AG04449 (cell line): ENCODE data around the gene KLK7.

Experiments used
- CTCF ChIA-PET: fragments of 350-600 bp; formaldehyde crosslinking; extraction: SDS; loops from one replicate; lab custom pipeline; 2021; ENCODE audit warnings: antibody characterized with exemption; lab: Yijun Ruan, JAX
- POLR2A ChIA-PET: fragments of 400-600, 350-600 bp; formaldehyde crosslinking; extraction: SDS; loops from one replicate; lab custom pipeline; 2020; ENCODE audit warnings: antibody characterized with exemption, inconsistent platforms; lab: Yijun Ruan, JAX
- DNase-seq: peaks from one replicate; pipeline ENCODE4 v3.0.0-alpha.2; 2010; ENCODE audit warnings: low read depth, low spot score
- H3K4me3 ChIP-seq: 2 replicates; pipeline ENCODE4 v1.5.1; 2011; ENCODE audit warnings: low read depth, mild to moderate bottlenecking, control low read depth, low read length
- TF ChIP-seq, protein P1 (sequence below): IDR thresholded peaks from one replicate; pipeline ENCODE4 v1.5.1; 2011; ENCODE audit warnings: mild to moderate bottlenecking, moderate library complexity, low read length, control low read depth, inconsistent platforms; ENCODE audit not compliant: insufficient read depth; ENCODE audit errors: missing control alignments

The KLK7 gene

DNA sequence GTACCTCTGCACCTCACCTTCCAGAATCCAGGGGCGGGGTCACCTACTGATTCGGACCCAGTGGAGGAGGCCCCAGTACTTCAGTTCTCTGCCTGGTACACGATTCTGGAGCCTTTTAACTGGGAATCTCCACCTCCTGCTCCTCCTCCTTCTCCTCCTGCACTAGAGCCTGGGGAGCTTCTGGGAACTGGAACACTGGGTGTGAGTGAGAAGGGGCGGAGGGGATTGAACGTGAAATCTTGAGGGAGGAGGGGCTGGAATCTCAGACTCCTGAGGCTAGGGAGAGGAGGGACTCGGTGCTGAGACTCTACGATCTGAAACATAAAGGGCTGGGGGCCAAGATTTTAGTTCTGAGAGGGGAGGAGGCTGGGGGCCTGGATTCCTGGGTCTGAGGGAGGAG is 17.8 kb upstream of the KLK7 start, which contains the start of gene KLK8:
TSS of gene KLK8 (minus strand) at position 90 of the 400 bp plus-strand sequence. CDS start 437 bp downstream, outside the sequence.
- H3K4me3 ChIP-seq = no peak within 1 kb of the TSS
- POLR2A ChIA-PET = no interaction called here
- TF ChIP-seq, protein P1, sequence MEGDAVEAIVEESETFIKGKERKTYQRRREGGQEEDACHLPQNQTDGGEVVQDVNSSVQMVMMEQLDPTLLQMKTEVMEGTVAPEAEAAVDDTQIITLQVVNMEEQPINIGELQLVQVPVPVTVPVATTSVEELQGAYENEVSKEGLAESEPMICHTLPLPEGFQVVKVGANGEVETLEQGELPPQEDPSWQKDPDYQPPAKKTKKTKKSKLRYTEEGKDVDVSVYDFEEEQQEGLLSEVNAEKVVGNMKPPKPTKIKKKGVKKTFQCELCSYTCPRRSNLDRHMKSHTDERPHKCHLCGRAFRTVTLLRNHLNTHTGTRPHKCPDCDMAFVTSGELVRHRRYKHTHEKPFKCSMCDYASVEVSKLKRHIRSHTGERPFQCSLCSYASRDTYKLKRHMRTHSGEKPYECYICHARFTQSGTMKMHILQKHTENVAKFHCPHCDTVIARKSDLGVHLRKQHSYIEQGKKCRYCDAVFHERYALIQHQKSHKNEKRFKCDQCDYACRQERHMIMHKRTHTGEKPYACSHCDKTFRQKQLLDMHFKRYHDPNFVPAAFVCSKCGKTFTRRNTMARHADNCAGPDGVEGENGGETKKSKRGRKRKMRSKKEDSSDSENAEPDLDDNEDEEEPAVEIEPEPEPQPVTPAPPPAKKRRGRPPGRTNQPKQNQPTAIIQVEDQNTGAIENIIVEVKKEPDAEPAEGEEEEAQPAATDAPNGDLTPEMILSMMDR = no peak
- CTCF ChIA-PET = no interaction called here
- DNase-seq = no peak

DNA sequence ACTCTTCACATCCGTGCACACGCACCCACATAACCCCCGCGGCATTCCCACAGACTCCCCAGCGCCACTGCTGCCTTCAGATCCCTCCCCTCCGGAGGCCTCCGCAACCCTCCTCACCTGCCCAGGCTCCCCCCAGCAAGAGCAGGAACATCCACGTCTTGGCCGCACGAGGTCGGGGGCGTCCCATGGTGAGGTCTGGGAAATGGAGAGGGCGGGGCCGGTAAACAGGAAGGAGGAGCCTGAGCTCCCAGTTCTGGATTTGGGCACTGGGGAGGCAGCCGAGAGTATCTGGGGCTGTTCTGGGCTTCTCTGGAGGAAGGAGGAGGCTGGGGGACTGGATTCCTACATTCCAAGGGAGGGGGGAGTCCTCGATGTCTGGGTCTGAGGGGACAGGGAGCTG is 17.3 kb upstream of the KLK7 start:
- ChIA-PET CTCF (no interaction called here), POLR2A (no interaction called here)
- H3K4me3 ChIP-seq = no peak overlapping the region
- DNase-seq = no peak
- TF ChIP-seq, protein P1 = no peak

DNA sequence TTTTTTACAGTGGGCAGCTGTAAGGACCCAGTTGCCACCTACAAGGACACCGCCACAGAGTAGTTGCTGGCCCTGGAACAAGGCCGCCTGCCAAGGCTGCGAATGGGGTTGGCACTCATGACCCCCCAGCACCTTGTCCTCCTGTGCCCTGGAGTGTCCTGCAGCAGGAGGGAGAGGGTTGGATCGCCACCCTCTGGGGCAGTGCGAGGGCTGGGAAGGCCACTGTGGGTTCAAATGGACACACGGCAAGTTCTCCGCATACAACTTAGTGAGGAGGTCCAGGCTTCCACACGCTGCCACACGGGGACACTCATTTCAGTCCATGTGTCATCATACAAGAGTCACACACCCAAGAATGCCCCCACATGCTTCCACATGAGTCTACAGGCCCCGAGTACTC is 16.7 kb upstream of the KLK7 start:
- no peak overlapping the region for H3K4me3 ChIP-seq
- no peak for DNase-seq

DNA sequence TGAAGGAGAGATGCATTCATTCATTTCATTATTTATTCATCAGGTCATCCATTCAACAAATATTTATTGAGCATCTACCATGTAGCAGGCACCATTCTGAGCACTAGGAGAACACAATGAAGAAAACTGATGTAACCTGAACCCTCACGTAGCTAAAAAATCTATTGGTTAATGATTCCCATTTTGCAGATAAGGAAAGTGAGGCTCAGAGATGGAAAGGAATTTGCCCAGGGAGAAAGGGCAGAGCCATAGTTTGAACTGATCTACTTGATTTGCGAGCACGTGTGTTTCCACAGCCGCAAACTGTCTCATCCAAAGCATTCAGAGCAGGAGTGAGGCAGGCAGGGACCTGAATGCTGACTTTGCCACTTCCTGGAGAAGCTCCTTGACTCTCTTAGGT is 15.0 kb upstream of the KLK7 start:
- POLR2A ChIA-PET = no interaction called here
- TF ChIP-seq, protein P1 = no peak
- CTCF ChIA-PET = no interaction called here
- H3K4me3 ChIP-seq = no peak overlapping the region
- no peak for DNase-seq

More for the DNA sequence above, 16.7 kb upstream of the KLK7 start:
- POLR2A ChIA-PET = no interaction called here
- TF ChIP-seq, protein P1 = no peak
- CTCF ChIA-PET = no interaction called here

DNA sequence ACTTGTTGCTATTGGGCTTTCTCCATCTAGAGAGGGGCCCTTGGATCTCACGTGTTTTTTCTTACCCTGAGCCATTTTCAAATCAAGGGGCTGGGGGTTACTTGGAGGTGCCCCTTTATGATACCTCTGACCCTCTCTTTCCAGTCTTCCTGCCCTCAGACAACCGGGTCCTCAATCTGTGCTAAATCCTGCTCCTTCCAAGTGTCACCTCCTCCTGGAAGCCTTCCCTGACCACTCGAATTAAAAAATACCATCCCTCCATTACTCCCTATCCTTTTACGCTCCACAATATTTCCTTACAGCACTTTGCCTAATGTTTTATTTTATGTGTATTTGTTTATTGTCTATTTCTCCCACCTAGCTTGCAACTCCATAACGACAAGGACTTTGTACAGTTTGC is 14.3 kb upstream of the KLK7 start:
- CTCF ChIA-PET = no interaction called here
- POLR2A ChIA-PET = no interaction called here
- TF ChIP-seq, protein P1 = no peak

DNA sequence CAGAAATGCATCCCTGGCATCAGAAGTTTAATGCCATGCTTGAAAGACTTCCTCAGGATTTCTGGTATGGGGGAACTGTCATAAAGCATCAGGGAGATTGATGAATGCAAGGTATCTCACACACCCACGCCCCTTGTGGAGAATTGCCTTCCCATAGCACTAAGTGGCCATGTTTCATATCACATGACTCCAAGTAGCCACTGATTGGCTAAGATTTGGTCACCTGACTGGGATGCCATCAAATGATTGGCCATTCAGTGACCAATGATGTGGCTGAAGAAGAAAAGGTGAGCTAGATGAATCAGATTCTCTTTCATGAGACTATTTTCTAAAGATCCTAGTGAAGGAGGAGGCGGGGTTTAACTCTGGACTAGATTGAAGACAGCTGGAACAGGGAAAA is 10.4 kb upstream of the KLK7 start:
- DNase-seq = no peak
- TF ChIP-seq, protein P1 = no peak
- ChIA-PET POLR2A (no interaction called here), CTCF (interaction anchor here (1.3 kb wide), 1 partner anchor 27 kb away, joined by 3 read pairs; no protein-coding TSS in a partner anchor)
- H3K4me3 ChIP-seq = no peak overlapping the region

More for the DNA sequence above, 14.3 kb upstream of the KLK7 start:
- DNase-seq = no peak
- H3K4me3 ChIP-seq = no peak overlapping the region
